Right kidney (tissue), 9 donors: Measurements from ENCODE around the gene H2AZ1.
"Not testable (repeated sequence)": the region's sequence is repeated elsewhere in the genome, so short reads cannot be mapped to it uniquely, and the experiment has no call there.

Experiments
- DNase-seq: peaks from one replicate; pipeline ENCODE4 v3.0.0-alpha.2; 2016
- long read RNA-seq, 8 donors: transcript quantifications; one replicate each; lab custom pipeline, GENCODE V29; 2026

Gene H2AZ1
- long read RNA-seq, donor 1, transcript H2AFZ-204 (2 exons, 1,843 nt) = minor isoform, 6 of 489 reads
- long read RNA-seq, donor 1, transcript H2AFZ-201 (5 exons, 979 nt) = major isoform, 394 of 489 reads
- long read RNA-seq, donor 1, transcript H2AFZ-203 (4 exons, 1,254 nt) = minor isoform, 15 of 489 reads
- long read RNA-seq, donor 1, partial matches to known transcripts = 27 of 489 reads
- long read RNA-seq, donor 1, other reads (novel, unspliced or antisense) = 47 of 489 reads
- long read RNA-seq, donor 2, transcript H2AFZ-203 (4 exons, 1,254 nt) = minor isoform, 15 of 300 reads
- long read RNA-seq, donor 2, transcript H2AFZ-201 (5 exons, 979 nt) = major isoform, 256 of 300 reads
- long read RNA-seq, donor 2, partial matches to known transcripts = 0 of 300 reads
- long read RNA-seq, donor 2, other reads (novel, unspliced or antisense) = 25 of 300 reads
- long read RNA-seq, donor 3, transcript H2AFZ-203 (4 exons, 1,254 nt) = minor isoform, 5 of 145 reads
- long read RNA-seq, donor 3, transcript H2AFZ-201 (5 exons, 979 nt) = major isoform, 119 of 145 reads
- long read RNA-seq, donor 3, partial matches to known transcripts = 15 of 145 reads
- long read RNA-seq, donor 3, other reads (novel, unspliced or antisense) = 6 of 145 reads
- long read RNA-seq, donor 4, transcript H2AFZ-203 (4 exons, 1,254 nt) = minor isoform, 7 of 291 reads
- long read RNA-seq, donor 4, transcript H2AFZ-201 (5 exons, 979 nt) = major isoform, 217 of 291 reads
- long read RNA-seq, donor 4, partial matches to known transcripts = 39 of 291 reads
- long read RNA-seq, donor 4, other reads (novel, unspliced or antisense) = 25 of 291 reads
- long read RNA-seq, donor 5, transcript H2AFZ-201 (5 exons, 979 nt) = major isoform, 356 of 434 reads
- long read RNA-seq, donor 5, partial matches to known transcripts = 16 of 434 reads
- long read RNA-seq, donor 5, other reads (novel, unspliced or antisense) = 54 of 434 reads
- long read RNA-seq, donor 6, transcript H2AFZ-201 (5 exons, 979 nt) = major isoform, 210 of 251 reads
- long read RNA-seq, donor 6, transcript H2AFZ-203 (4 exons, 1,254 nt) = minor isoform, 14 of 251 reads
- long read RNA-seq, donor 6, partial matches to known transcripts = 13 of 251 reads
- long read RNA-seq, donor 6, other reads (novel, unspliced or antisense) = 14 of 251 reads
- long read RNA-seq, donor 7, transcript H2AFZ-203 (4 exons, 1,254 nt) = minor isoform, 14 of 663 reads
- long read RNA-seq, donor 7, transcript H2AFZ-201 (5 exons, 979 nt) = major isoform, 477 of 663 reads
- long read RNA-seq, donor 7, partial matches to known transcripts = 105 of 663 reads
- long read RNA-seq, donor 7, other reads (novel, unspliced or antisense) = 63 of 663 reads
- long read RNA-seq, donor 8, transcript H2AFZ-203 (4 exons, 1,254 nt) = minor isoform, 8 of 307 reads
- long read RNA-seq, donor 8, transcript H2AFZ-201 (5 exons, 979 nt) = major isoform, 248 of 307 reads
- long read RNA-seq, donor 8, partial matches to known transcripts = 15 of 307 reads
- long read RNA-seq, donor 8, other reads (novel, unspliced or antisense) = 33 of 307 reads

- DNase-seq = peak; percentile 90
These were observed at the start of gene H2AZ1 for GRCh38 chr4:99949999-99950912. H2AZ1 (minus strand) TSS chr4:99950275; CDS start chr4:99950170, 105 bp downstream.

- no peak for DNase-seq
These were observed 48.2 kb upstream of the H2AZ1 start for GRCh38 chr4:99998062-99998867.

- no peak for DNase-seq
These were observed 41.7 kb upstream of the H2AZ1 start for GRCh38 chr4:99991741-99992140.

- no peak for DNase-seq
These were observed 37.6 kb upstream of the H2AZ1 start for GRCh38 chr4:99987681-99988080.

- DNase-seq = no peak
These were observed 36.7 kb upstream of the H2AZ1 start for GRCh38 chr4:99986792-99987191.

GRCh38 chr4:99983289-99983943, 33.3 kb upstream of the H2AZ1 start:
- no peak for DNase-seq

GRCh38 chr4:99979872-99980271, 29.8 kb upstream of the H2AZ1 start:
- no peak for DNase-seq

- no peak for DNase-seq
These were observed 21.5 kb upstream of the H2AZ1 start for GRCh38 chr4:99971453-99972111.

GRCh38 chr4:99968330-99968729, 18.3 kb upstream of the H2AZ1 start:
- no peak for DNase-seq

- DNase-seq = no peak
These were observed 16.6 kb upstream of the H2AZ1 start for GRCh38 chr4:99966692-99967091.

GRCh38 chr4:99965674-99966350, 15.7 kb upstream of the H2AZ1 start:
- no peak for DNase-seq

GRCh38 chr4:99965173-99965572, 15.1 kb upstream of the H2AZ1 start:
- no peak for DNase-seq

- no peak for DNase-seq
These were observed 11.6 kb upstream of the H2AZ1 start for GRCh38 chr4:99961711-99962110.

GRCh38 chr4:99960648-99961047, 10.6 kb upstream of the H2AZ1 start:
- DNase-seq = no peak

- not testable (repeated sequence) for DNase-seq
These were observed 8.1 kb upstream of the H2AZ1 start for GRCh38 chr4:99958207-99958606.

- DNase-seq = no peak
These were observed 809 bp upstream of the H2AZ1 start for GRCh38 chr4:99950913-99951254.

GRCh38 chr4:99949034-99949998, 759 bp downstream of the H2AZ1 start:
- DNase-seq = peak; percentile 80
